ENCODE results near the gene AATK. TPM values are rescaled to one million over a fixed set of nuclear protein-coding genes. Genes with fewer than 3 reads are reported as not detected.
"Not testable (repeated sequence)": the region's sequence is repeated elsewhere in the genome, so short reads cannot be mapped to it uniquely, and the experiment has no call there.

The AATK gene
- total and polyA plus RNA-seq, 10 donors: 2.5 to 69.5 (median 20.1) TPM

DNA sequence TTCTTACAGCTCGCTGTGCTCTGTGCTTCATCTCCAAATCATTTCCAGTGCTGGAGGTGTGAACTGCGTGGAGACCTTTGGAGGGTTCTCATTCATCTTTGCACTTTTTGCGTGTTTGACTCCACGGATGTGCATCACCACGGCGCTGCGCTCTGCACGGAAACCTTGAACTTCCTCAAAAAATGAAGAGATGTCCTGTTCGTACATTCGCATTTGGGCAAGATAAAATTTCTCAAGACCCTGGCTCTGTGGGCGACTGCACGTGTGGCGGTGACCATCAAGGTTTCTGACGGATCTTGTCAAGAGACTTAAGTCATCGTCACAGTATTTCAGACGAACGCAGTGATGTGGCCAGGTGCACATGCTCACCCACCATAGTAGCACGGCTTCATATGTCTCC is 11.1 kb downstream of the AATK start:
- Histone ChIP-seq H3K27me3 (replicated peaks in 1 of 7) (peaks cover 0 to 15% (median 3%) of the 10 kb centered on the region in 7 donors), H3K4me3 (no peak overlapping the region), H3K9me3 (no peaks in the 10 kb centered on the region), H3K36me3 (peaks cover 0 to 3% (median 0%) of the 10 kb centered on the region in 6 donors), H3K27ac (peak overlapping the region in 3 of 8 donors; percentile 54 to 88 (median 55)), H3K4me1 (peaks cover 0 to 71% (median 44%) of the 10 kb centered on the region in 6 donors)
- TF ChIP-seq, protein P1, sequence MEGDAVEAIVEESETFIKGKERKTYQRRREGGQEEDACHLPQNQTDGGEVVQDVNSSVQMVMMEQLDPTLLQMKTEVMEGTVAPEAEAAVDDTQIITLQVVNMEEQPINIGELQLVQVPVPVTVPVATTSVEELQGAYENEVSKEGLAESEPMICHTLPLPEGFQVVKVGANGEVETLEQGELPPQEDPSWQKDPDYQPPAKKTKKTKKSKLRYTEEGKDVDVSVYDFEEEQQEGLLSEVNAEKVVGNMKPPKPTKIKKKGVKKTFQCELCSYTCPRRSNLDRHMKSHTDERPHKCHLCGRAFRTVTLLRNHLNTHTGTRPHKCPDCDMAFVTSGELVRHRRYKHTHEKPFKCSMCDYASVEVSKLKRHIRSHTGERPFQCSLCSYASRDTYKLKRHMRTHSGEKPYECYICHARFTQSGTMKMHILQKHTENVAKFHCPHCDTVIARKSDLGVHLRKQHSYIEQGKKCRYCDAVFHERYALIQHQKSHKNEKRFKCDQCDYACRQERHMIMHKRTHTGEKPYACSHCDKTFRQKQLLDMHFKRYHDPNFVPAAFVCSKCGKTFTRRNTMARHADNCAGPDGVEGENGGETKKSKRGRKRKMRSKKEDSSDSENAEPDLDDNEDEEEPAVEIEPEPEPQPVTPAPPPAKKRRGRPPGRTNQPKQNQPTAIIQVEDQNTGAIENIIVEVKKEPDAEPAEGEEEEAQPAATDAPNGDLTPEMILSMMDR (IDR thresholded peaks at IDR 0.05 in 8 of 11, conservative IDR thresholded peaks at IDR 0.05 in 3 of 11): no peak
- TF ChIP-seq POLR2AphosphoS5 (IDR thresholded peaks at IDR 0.05) (no peak), POLR2A (IDR thresholded peaks at IDR 0.05) (no peak)
- WGBS, 5 donors: 65 to 89% (median 73%) methylated on average over 18 of the region's 18 CpGs
- peak; percentile 77 for DNase-seq
- intact Hi-C loops (cut with DNase I; ENCODE audit: low total_unique reads): no loop called here

DNA sequence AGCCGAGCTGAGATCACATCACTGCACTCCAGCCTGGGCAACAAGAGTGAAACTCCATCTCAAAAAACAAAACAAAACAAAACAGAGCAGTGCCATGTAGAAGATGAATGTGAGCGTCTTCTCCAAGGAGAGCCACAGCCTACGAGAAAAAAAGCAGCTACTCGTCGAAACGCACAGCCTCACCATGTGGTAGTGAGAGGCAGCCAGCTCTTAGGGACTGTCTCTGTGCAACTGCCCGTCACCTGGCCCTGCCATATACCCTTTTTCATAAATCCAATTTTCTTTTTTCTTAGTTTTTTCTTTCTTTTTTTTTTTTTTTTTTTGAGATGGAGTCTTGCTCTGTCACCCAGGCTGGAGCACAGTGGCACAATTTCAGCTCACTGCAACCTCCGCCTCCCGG is 12.0 kb downstream of the AATK start:
- DNase-seq; H3K9me3 ChIP-seq; H3K36me3 ChIP-seq; intact Hi-C loops (cut with DNase I; ENCODE audit: low total_unique reads); H3K4me3 ChIP-seq; H3K27me3 ChIP-seq (replicated peaks in 1 of 7): not testable (repeated sequence)
- Histone ChIP-seq H3K27ac (peak overlapping the region in 3 of 8 donors; percentile 81 to 92 (median 88)), H3K4me1 (peaks cover 0 to 71% (median 43%) of the 10 kb centered on the region in 6 donors)
- WGBS, 5 donors: 91 to 96% (median 93%) methylated on average over 9 of the region's 9 CpGs

- DNase-seq: no peak
- peak in 1 of 3 donors; percentile 17 for TF ChIP-seq POLR2AphosphoS5 (IDR thresholded peaks at IDR 0.05)
- TF ChIP-seq, protein P1 (IDR thresholded peaks at IDR 0.05 in 8 of 11, conservative IDR thresholded peaks at IDR 0.05 in 3 of 11): no peak
Observed at GRCh38 chr17:81153340-81153803, 12.6 kb downstream of the AATK start.

GRCh38 chr17:81152288-81152828 is 13.7 kb downstream of the AATK start:
- TF ChIP-seq, protein P1 (IDR thresholded peaks at IDR 0.05 in 8 of 11, conservative IDR thresholded peaks at IDR 0.05 in 3 of 11): no peak
- TF ChIP-seq POLR2AphosphoS5 (IDR thresholded peaks at IDR 0.05) (no peak), POLR2A (IDR thresholded peaks at IDR 0.05) (no peak)
- intact Hi-C loops (cut with DNase I; ENCODE audit: low total_unique reads): no loop called here
- H3K36me3 ChIP-seq: no peaks in the 10 kb centered on the region
- peaks cover 0 to 63% (median 38%) of the 10 kb centered on the region in 6 donors for H3K4me1 ChIP-seq
- H3K4me3 ChIP-seq: peak overlapping the region in 1 of 8 donors; percentile 56
- H3K27ac ChIP-seq: peak overlapping the region in 5 of 8 donors; percentile 78 to 92 (median 86)
- WGBS, 5 donors: 56 to 72% (median 66%) methylated on average over 5 to 8 of the region's 8 CpGs
- DNase-seq: peak; percentile 68
- peaks cover 0 to 6% (median 0%) of the 10 kb centered on the region in 7 donors for H3K27me3 ChIP-seq (replicated peaks in 1 of 7)
- H3K9me3 ChIP-seq: no peaks in the 10 kb centered on the region

More at GRCh38 chr17:81153340-81153803, 12.6 kb downstream of the AATK start:
- whole genome bisulfite sequencing, 5 donors: 77 to 87% (median 84%) methylated on average over 17 of the region's 17 CpGs
- H3K4me3 ChIP-seq: peak overlapping the region in 1 of 8 donors; percentile 56
- H3K4me1 ChIP-seq: peaks cover 0 to 71% (median 42%) of the 10 kb centered on the region in 6 donors
- intact Hi-C loops (cut with DNase I; ENCODE audit: low total_unique reads): no loop called here
- peaks cover 0 to 3% (median 0%) of the 10 kb centered on the region in 6 donors for H3K36me3 ChIP-seq
- H3K9me3 ChIP-seq: no peaks in the 10 kb centered on the region
- H3K27me3 ChIP-seq (replicated peaks in 1 of 7): peaks cover 0 to 6% (median 0%) of the 10 kb centered on the region in 7 donors
- H3K27ac ChIP-seq: peak overlapping the region in 5 of 8 donors; percentile 78 to 92 (median 86)
